K562 (cell line): ENCODE measurements around the gene AFF1. TPM values are rescaled to one million over a fixed set of nuclear protein-coding genes. Genes with fewer than 3 reads are reported as not detected.

ENCODE experiments used
- ATAC-seq: fragments of 200-7000 bp; cut with Tn5 transposase; 3 replicates; pipeline ENCODE4 v1.9.1; 2020; ENCODE audit warnings: moderate library complexity
- BruUV-seq: library from RNA; stranded (reverse); fragments of 400-500 nt; replicated peaks from 2 replicates; lab custom pipeline; 2021; lab: Mats Ljungman, UMichigan
- CTCF ChIA-PET: fragments of 300-600 bp; formaldehyde crosslinking; extraction: SDS; loops from one replicate; lab custom pipeline; 2021; ENCODE audit warnings: low intra/inter-chr PET ratio; lab: Yijun Ruan, JAX
- POLR2A ChIA-PET: fragments of 300-600, 350-650 bp; sonication (Branson Sonifier 250); formaldehyde crosslinking; extraction: SDS; loops from one replicate; lab custom pipeline; 2021; ENCODE audit warnings: antibody characterized with exemption, inconsistent platforms; lab: Yijun Ruan, JAX
- DNase-seq, 4 experiments: peaks; one replicate each; pipeline versions ENCODE4 v3.0.0 to v3.0.0-alpha.2; 2011 to 2018; ENCODE audit warnings: low spot score in 3 of 4, mixed read lengths in 3 of 4; ENCODE audit errors: extremely low read depth in 1 of 4
- FAIRE-seq: peaks from 2 replicates; lab custom pipeline; 2011; peaks lifted over from hg19 to GRCh38; lab: Jason Lieb, UNC
- H2AFZ ChIP-seq: 2 replicates; pipeline ENCODE4 v1.6.0; 2011; ENCODE audit warnings: low read depth, low read length, control low read depth, inconsistent platforms
- H3K27ac ChIP-seq: fragments of 200-600 bp; 3 replicates; pipeline ENCODE4 v1.8.0; 2011; ENCODE audit warnings: low read depth, mild to moderate bottlenecking, control low read depth, inconsistent platforms, low read length, moderate library complexity, mixed read lengths; ENCODE audit errors: extremely low read depth
- H3K27me3 ChIP-seq, 2 experiments: fragments of 300-600 bp in 1 of 2; 2 replicates in 1 of 2; 3 replicates in 1 of 2; pipeline versions ENCODE4 v1.6.0 to v1.8.0; 2011; ENCODE audit warnings: inconsistent platforms in 2 of 2, low read length in 2 of 2, mild to moderate bottlenecking in 1 of 2, mixed read lengths in 1 of 2, moderate library complexity in 1 of 2; ENCODE audit not compliant: control insufficient read depth in 2 of 2, insufficient read depth in 2 of 2
- H3K36me3 ChIP-seq: fragments of 300-600 bp; 3 replicates; pipeline ENCODE4 v1.8.0; 2011; ENCODE audit warnings: mild to moderate bottlenecking, low read length, inconsistent platforms; ENCODE audit not compliant: control insufficient read depth, insufficient read depth
- H3K4me1 ChIP-seq, 2 experiments: fragments of 200-600 bp in 1 of 2; replicated peaks in 1 of 2; 2 replicates in 1 of 2; 3 replicates in 1 of 2; pipeline versions ENCODE4 v1.5.1 to v1.8.0; 2011; ENCODE audit warnings: inconsistent platforms in 2 of 2, low read length in 2 of 2, mild to moderate bottlenecking in 1 of 2, mixed read lengths in 1 of 2, moderate library complexity in 1 of 2; ENCODE audit not compliant: control insufficient read depth in 2 of 2, insufficient read depth in 2 of 2
- H3K4me2 ChIP-seq: 2 replicates; pipeline ENCODE4 v1.6.1; 2011; ENCODE audit warnings: low read length, control low read depth, inconsistent platforms, mixed read lengths; ENCODE audit not compliant: insufficient read depth
- H3K4me3 ChIP-seq: fragments of 200-600 bp; sonication (generic), shearing (Covaris generic); 2 replicates; pipeline ENCODE4 v1.5.1; 2016; ENCODE audit warnings: control low read depth, inconsistent platforms
- H3K79me2 ChIP-seq: fragments of 200-600 bp; 3 replicates; pipeline ENCODE4 v1.8.0; 2011; ENCODE audit warnings: low read length, inconsistent platforms; ENCODE audit not compliant: control insufficient read depth, insufficient read depth
- H3K9ac ChIP-seq, 2 experiments: 2 replicates each; pipeline versions ENCODE4 v1.6.0 to v1.6.1; 2011; ENCODE audit warnings: low read depth in 2 of 2, low read length in 2 of 2, control low read depth in 1 of 2, inconsistent platforms in 1 of 2, mild to moderate bottlenecking in 1 of 2, mixed read lengths in 1 of 2; ENCODE audit not compliant: insufficient read depth in 1 of 2
- H3K9me1 ChIP-seq: one replicate; pipeline ENCODE4 v1.6.0; 2011; ENCODE audit warnings: inconsistent platforms, mild to moderate bottlenecking, low read length, moderate library complexity; ENCODE audit not compliant: control insufficient read depth, insufficient read depth
- H3K9me3 ChIP-seq: replicated peaks from 2 replicates; pipeline ENCODE4 v1.5.1; 2011; ENCODE audit warnings: low read depth, low read length, inconsistent platforms; ENCODE audit not compliant: control insufficient read depth, insufficient read depth
- H4K20me1 ChIP-seq: replicated peaks from 2 replicates; pipeline ENCODE4 v1.6.1; 2011; ENCODE audit warnings: low read length, inconsistent platforms, mixed read lengths; ENCODE audit not compliant: control insufficient read depth, insufficient read depth
- ASH1L ChIP-seq: fragments of 450-650 bp; IDR thresholded peaks from 2 replicates; pipeline ENCODE4 v1.6.1; 2018; ENCODE audit warnings: borderline replicate concordance, mild to moderate bottlenecking, low read depth; ENCODE audit not compliant: partially characterized antibody
- BCOR ChIP-seq: fragments of 450-650 bp; IDR thresholded peaks from 2 replicates; pipeline ENCODE4 v1.6.1; 2016
- BHLHE40 ChIP-seq: IDR thresholded peaks from 2 replicates; pipeline ENCODE4 v1.6.1; 2011; ENCODE audit warnings: low read length, improper control_type of control experiment
- BRF1 ChIP-seq: IDR thresholded peaks from 3 replicates; pipeline ENCODE4 v1.6.1; 2011; ENCODE audit warnings: borderline replicate concordance, mild to moderate bottlenecking; ENCODE audit not compliant: insufficient read length; ENCODE audit errors: extremely low read depth
- FOXK2 ChIP-seq, 2 experiments: fragments of 450-650 bp; IDR thresholded peaks in 1 of 2; conservative IDR thresholded peaks in 1 of 2; 2 replicates each; pipeline ENCODE4 v1.6.1; 2016; ENCODE audit warnings: low read depth in 2 of 2, mild to moderate bottlenecking in 1 of 2
- GTF2E2 ChIP-seq: fragments of 200-800 bp; sonication (Bioruptor generic); IDR thresholded peaks from 2 replicates; pipeline ENCODE4 v1.6.1; 2016; ENCODE audit warnings: missing genetic modification characterization, missing compliant biosample characterization
- HNRNPL ChIP-seq: fragments of 200-400 bp; formaldehyde crosslinking; IDR thresholded peaks from 2 replicates; pipeline ENCODE4 v1.6.1; 2017; ENCODE audit warnings: low read depth, mild to moderate bottlenecking, low read length
- KDM4B ChIP-seq, 2 experiments: fragments of 450-650 bp in 1 of 2; sonication (generic) in 1 of 2; IDR thresholded peaks; 2 replicates each; pipeline ENCODE4 v1.6.1; 2016 to 2017; ENCODE audit warnings: borderline replicate concordance in 2 of 2, antibody characterized with exemption in 1 of 2, low read depth in 1 of 2, mild to moderate bottlenecking in 1 of 2
- MYNN ChIP-seq, 2 experiments: sonication (generic); formaldehyde crosslinking in 1 of 2; IDR thresholded peaks; 2 replicates each; pipeline versions ENCODE4 v1.5.0 to v1.6.1; 2016 to 2020; ENCODE audit warnings: antibody characterized with exemption in 1 of 2, missing genetic modification reagents in 1 of 2
- NR1H2 ChIP-seq: sonication (generic); formaldehyde crosslinking; IDR thresholded peaks from 2 replicates; pipeline ENCODE4 v1.4.0; 2020; ENCODE audit warnings: mild to moderate bottlenecking, missing genetic modification reagents
- POLR2G ChIP-seq: fragments of 200-400 bp; formaldehyde crosslinking; IDR thresholded peaks from 2 replicates; pipeline ENCODE4 v1.6.1; 2017; ENCODE audit warnings: low read depth, mild to moderate bottlenecking, antibody characterized with exemption, low read length, moderate library complexity
- RCOR1 ChIP-seq, 2 experiments: IDR thresholded peaks; 2 replicates each; pipeline ENCODE4 v1.6.1; 2012; ENCODE audit warnings: low read depth in 2 of 2, low read length in 2 of 2, borderline replicate concordance in 1 of 2, improper control_type of control experiment in 1 of 2
- RFX7 ChIP-seq: fragments of 250-450 bp; sonication (Bioruptor Pico); IDR thresholded peaks from 2 replicates; pipeline ENCODE4 v1.5.1; 2021; ENCODE audit warnings: mild to moderate bottlenecking
- SAFB2 ChIP-seq: fragments of 200-400 bp; formaldehyde crosslinking; IDR thresholded peaks from 2 replicates; pipeline ENCODE4 v1.6.1; 2018; ENCODE audit warnings: borderline replicate concordance, low read length, low read depth, moderate library complexity; ENCODE audit not compliant: severe bottlenecking
- SRSF3 ChIP-seq: fragments of 200-400 bp; formaldehyde crosslinking; IDR thresholded peaks from 2 replicates; pipeline ENCODE4 v1.6.1; 2016; ENCODE audit warnings: mild to moderate bottlenecking, low read length, moderate library complexity; ENCODE audit not compliant: insufficient read depth
- TFAP4 ChIP-seq: sonication (generic); formaldehyde crosslinking; IDR thresholded peaks from 2 replicates; pipeline ENCODE4 v1.8.0; 2022; ENCODE audit warnings: missing genetic modification reagents, mild to moderate bottlenecking, moderate library complexity, borderline replicate concordance
- ZC3H8 ChIP-seq: fragments of 450-650 bp; IDR thresholded peaks from 2 replicates; pipeline ENCODE4 v1.6.1; 2017
- WGBS: fragments of 100-300 bp; shearing (Covaris generic); methylation state at CpG from one replicate; pipeline ENCODE4 v1.1.6; 2016; ENCODE audit warnings: low coverage, mixed read lengths; ENCODE audit not compliant: insufficient coverage; ENCODE audit errors: missing lambda C conversion rate; 5-methylcytosine and 5-hydroxymethylcytosine counted together
- in situ Hi-C: fragments of 300-500 bp; cut with MboI; formaldehyde crosslinking; loops from 4 replicates; pipeline ENCODE4 v1.15.0; 2018; ENCODE audit warnings: inconsistent platforms, mixed read lengths
- intact Hi-C: fragments of 100-400 bp; cut with micrococcal nuclease; formaldehyde crosslinking; loops from 2 replicates; pipeline ENCODE4 v1.14.2; 2022
- polyA plus RNA-seq, 8 experiments: library from polyadenylated mRNA; depleted of rRNA in 4 of 8; stranded (reverse) in 5 of 8; unstranded in 3 of 8; fragments of >200 nt; fragmentation: Nextera tagmentation in 2 of 8; fragmentation: Illumina TruSeq in 1 of 8; extraction: Ambion mirVana in 2 of 8; extraction: Trizol in 1 of 8; gene quantifications; 2 replicates each; pipeline versions ENCODE4 v1.2.1 to v1.2.3, GENCODE V29; 2011 to 2014; ENCODE audit warnings: inconsistent platforms in 1 of 8, missing spikeins in 1 of 8
- total RNA-seq, 7 experiments: library from RNA; depleted of rRNA in 6 of 7; stranded (reverse); fragments of >200 nt in 6 of 7; fragmentation: Illumina TruSeq in 2 of 7; extraction: Trizol in 2 of 7; gene quantifications; 2 replicates each; pipeline versions ENCODE4 v1.2.1 to v1.2.3, GENCODE V29; 2011 to 2021; ENCODE audit warnings: low replicate concordance in 1 of 7

The AFF1 gene
- total and polyA plus RNA-seq, 9 of the 15 experiments (the other 6 are each of a cell fraction or from before 2014, with no cell fraction given): 4.1 to 47.5 (median 17.2) TPM

DNA sequence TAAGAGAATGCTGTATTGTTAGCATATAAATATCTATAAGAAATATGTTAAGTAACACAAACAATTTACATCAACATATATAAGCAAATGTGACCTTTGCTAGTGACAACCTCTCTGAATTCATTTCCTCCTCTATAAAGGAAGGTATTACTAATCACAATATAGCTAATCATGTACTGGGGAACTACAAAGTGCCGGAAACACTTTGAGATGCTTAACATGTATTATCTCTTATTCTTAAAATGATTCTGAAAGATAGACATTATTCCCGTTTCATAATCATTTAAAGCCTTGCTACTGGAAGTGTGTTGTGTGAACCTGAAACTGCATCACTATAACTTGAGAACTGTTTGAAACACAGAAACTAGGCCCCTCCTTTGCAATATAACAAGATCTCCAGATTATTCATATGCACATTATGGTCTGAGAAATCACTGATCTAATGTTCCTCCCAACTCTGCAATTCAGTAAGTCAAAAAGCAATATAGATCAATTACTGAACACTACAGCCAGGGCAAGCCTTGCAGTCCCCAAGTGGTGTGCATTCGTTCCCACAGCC is 231.6 kb downstream of the AFF1 start:
- Histone ChIP-seq H3K79me2 (no peaks in the 10 kb centered on the region), H3K27me3 (no peaks in the 10 kb centered on the region), H3K9ac (no peak overlapping the region), H3K4me2 (no peak overlapping the region), H3K27ac (no peak overlapping the region), H4K20me1 (no peaks in the 10 kb centered on the region)
- intact Hi-C loops: no loop called here
- ATAC-seq (no peak), FAIRE-seq (no peak), DNase-seq (no peak)
- no TSS peak for BruUV-seq
- ChIA-PET CTCF (no interaction called here), POLR2A (no interaction called here)
- TF ChIP-seq RCOR1 (IDR thresholded peaks at IDR 0.05; ENCODE audit: borderline replicate concordance in 1 of 2, low read depth in 2 of 2, low read length in 2 of 2): no peak
- no peak for TF ChIP-seq ASH1L
- no peak for TF ChIP-seq NR1H2 (CRISPR knock-in tag)
- TF ChIP-seq TFAP4: no peak
- no peak for TF ChIP-seq HNRNPL
- no peak for TF ChIP-seq SRSF3
- TF ChIP-seq BRF1: no peak
- no peak for TF ChIP-seq MYNN (IDR thresholded peaks at IDR 0.05)
- TF ChIP-seq MYNN (CRISPR knock-in tag; IDR thresholded peaks at IDR 0.05): no peak
- no peak for TF ChIP-seq SAFB2
- no peak for TF ChIP-seq BHLHE40
- TF ChIP-seq GTF2E2: no peak
- no peak for TF ChIP-seq FOXK2 (conservative IDR thresholded peaks at IDR 0.05 in 1 of 2, IDR thresholded peaks at IDR 0.05 in 1 of 2; ENCODE audit: low read depth in 2 of 2)
- TF ChIP-seq ZC3H8: no peak
- no peak for TF ChIP-seq POLR2G
- no peak for TF ChIP-seq BCOR
- no peak for TF ChIP-seq RFX7 (CRISPR knock-in tag)
- no peak for TF ChIP-seq KDM4B (IDR thresholded peaks at IDR 0.05; ENCODE audit: borderline replicate concordance in 2 of 2, low read depth in 1 of 2)
- TF ChIP-seq, all 486 proteins: peak for 0
- 76% methylated on average over 3 of the region's 3 CpGs for WGBS
- Histone ChIP-seq H3K4me1 (peaks cover 0 to 3% of the 10 kb centered on the region in 2 experiments; a peak in 1 of 5 replicates), H2AFZ (no peak overlapping the region), H3K9me3 (no peaks in the 10 kb centered on the region), H3K36me3 (peaks cover 42% of the 10 kb centered on the region; the same call in 2 of the 3 replicates), H3K9me1 (no peaks in the 10 kb centered on the region), H3K4me3 (no peak overlapping the region)
- in situ Hi-C loops: no loop called here
